HEK293T (cell line): ENCODE results near the gene IL1RL2.

Experiments
- CTCF ChIA-PET: fragments of 350-600 bp; formaldehyde crosslinking; extraction: SDS; loops from one replicate; lab custom pipeline; 2021; ENCODE audit warnings: antibody characterized with exemption, inconsistent platforms; lab: Yijun Ruan, JAX
- POLR2A ChIA-PET: fragments of 350-600 bp; formaldehyde crosslinking; extraction: SDS; loops from one replicate; lab custom pipeline; 2020; ENCODE audit warnings: antibody characterized with exemption, inconsistent platforms; lab: Yijun Ruan, JAX
- DNase-seq: peaks from one replicate; pipeline ENCODE4 v3.0.0; 2012; ENCODE audit warnings: mixed read lengths; ENCODE audit errors: extremely low spot score
- ARNT ChIP-seq: fragments of 450-650 bp; IDR thresholded peaks from 2 replicates; pipeline ENCODE4 v1.6.1; 2017; ENCODE audit warnings: mild to moderate bottlenecking
- BHLHE40 ChIP-seq: fragments of 450-650 bp; IDR thresholded peaks from 2 replicates; pipeline ENCODE4 v1.6.1; 2016; ENCODE audit warnings: mild to moderate bottlenecking, moderate library complexity, borderline replicate concordance
- CTBP1 ChIP-seq: fragments of 450-650 bp; IDR thresholded peaks from 2 replicates; pipeline ENCODE4 v1.6.1; 2016; ENCODE audit warnings: borderline replicate concordance
- ELF4 ChIP-seq: fragments of 450-650 bp; IDR thresholded peaks from 2 replicates; pipeline ENCODE4 v1.6.1; 2017; ENCODE audit warnings: antibody characterized with exemption
- FOXA1 ChIP-seq: fragments of 450-650 bp; IDR thresholded peaks from 2 replicates; pipeline ENCODE4 v1.6.1; 2016; ENCODE audit warnings: mild to moderate bottlenecking
- FOXK2 ChIP-seq: fragments of 450-650 bp; IDR thresholded peaks from 2 replicates; pipeline ENCODE4 v1.6.1; 2016; ENCODE audit warnings: mild to moderate bottlenecking
- FOXM1 ChIP-seq: fragments of 450-650 bp; IDR thresholded peaks from 2 replicates; pipeline ENCODE4 v1.6.1; 2017; ENCODE audit warnings: mild to moderate bottlenecking, borderline replicate concordance
- HDGF ChIP-seq: fragments of 450-650 bp; IDR thresholded peaks from 2 replicates; pipeline ENCODE4 v1.6.1; 2017; ENCODE audit warnings: antibody characterized with exemption, borderline replicate concordance
- L3MBTL2 ChIP-seq: fragments of 450-650 bp; conservative IDR thresholded peaks from 2 replicates; pipeline ENCODE4 v1.6.1; 2016; ENCODE audit warnings: mild to moderate bottlenecking
- LEF1 ChIP-seq: fragments of 450-650 bp; IDR thresholded peaks from 2 replicates; pipeline ENCODE4 v1.6.1; 2017; ENCODE audit warnings: mild to moderate bottlenecking, borderline replicate concordance
- NFRKB ChIP-seq: fragments of 450-650 bp; IDR thresholded peaks from 2 replicates; pipeline ENCODE4 v1.6.1; 2016; ENCODE audit warnings: mild to moderate bottlenecking, moderate library complexity
- PKNOX1 ChIP-seq: fragments of 450-650 bp; IDR thresholded peaks from 2 replicates; pipeline ENCODE4 v1.6.1; 2016
- SP1 ChIP-seq: fragments of 450-650 bp; IDR thresholded peaks from 2 replicates; pipeline ENCODE4 v1.6.1; 2017
- SUZ12 ChIP-seq: fragments of 450-650 bp; IDR thresholded peaks from 2 replicates; pipeline ENCODE4 v1.6.1; 2016; ENCODE audit warnings: mild to moderate bottlenecking
- TARDBP ChIP-seq: fragments of 450-650 bp; IDR thresholded peaks from 2 replicates; pipeline ENCODE4 v1.6.1; 2016
- ZNF384 ChIP-seq: fragments of 450-650 bp; IDR thresholded peaks from 2 replicates; pipeline ENCODE4 v1.6.1; 2016

The IL1RL2 gene

GRCh38 chr2:102282678-102283091, 95.9 kb downstream of the IL1RL2 start:
- POLR2A ChIA-PET = no interaction called here
- TF ChIP-seq TARDBP = no peak
- TF ChIP-seq FOXM1 = no peak
- no peak for TF ChIP-seq PKNOX1
- TF ChIP-seq CTBP1 = no peak
- no peak for TF ChIP-seq SP1
- TF ChIP-seq ZNF384 = no peak
- TF ChIP-seq SUZ12 = no peak
- no peak for TF ChIP-seq FOXA1
- no peak for TF ChIP-seq LEF1
- DNase-seq = no peak
- CTCF ChIA-PET = interaction anchor here (1.9 kb wide), 1 partner anchor 42 kb away, joined by 4 read pairs; no protein-coding TSS in a partner anchor

DNA sequence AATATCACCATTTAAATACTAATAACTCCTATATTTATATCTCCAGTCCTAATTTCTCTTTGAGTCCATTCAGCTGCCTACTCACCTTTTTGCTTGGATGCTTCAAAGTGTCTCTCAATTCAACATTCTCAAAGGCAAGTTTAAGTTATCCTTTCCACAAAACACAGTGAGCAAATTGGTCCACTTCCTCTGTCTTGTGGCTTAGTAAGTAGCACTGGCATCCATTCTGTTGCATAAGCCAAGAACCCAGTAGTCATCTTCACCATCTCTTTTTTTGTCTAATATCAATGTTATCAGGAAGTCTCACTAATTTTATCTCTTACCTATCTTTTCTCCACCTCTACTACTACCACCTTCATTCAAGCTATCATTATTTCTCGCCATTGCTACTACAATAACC, 97.2 kb downstream of the IL1RL2 start:
- POLR2A ChIA-PET = no interaction called here
- DNase-seq = no peak
- CTCF ChIA-PET = no interaction called here
- TF ChIP-seq FOXA1 (no peak), ELF4 (no peak), NFRKB (no peak), TARDBP (no peak), LEF1 (no peak), FOXK2 (no peak), SUZ12 (no peak), BHLHE40 (no peak), ZNF384 (no peak), CTBP1 (no peak), L3MBTL2 (no peak), ARNT (no peak), PKNOX1 (no peak), FOXM1 (no peak)

DNA sequence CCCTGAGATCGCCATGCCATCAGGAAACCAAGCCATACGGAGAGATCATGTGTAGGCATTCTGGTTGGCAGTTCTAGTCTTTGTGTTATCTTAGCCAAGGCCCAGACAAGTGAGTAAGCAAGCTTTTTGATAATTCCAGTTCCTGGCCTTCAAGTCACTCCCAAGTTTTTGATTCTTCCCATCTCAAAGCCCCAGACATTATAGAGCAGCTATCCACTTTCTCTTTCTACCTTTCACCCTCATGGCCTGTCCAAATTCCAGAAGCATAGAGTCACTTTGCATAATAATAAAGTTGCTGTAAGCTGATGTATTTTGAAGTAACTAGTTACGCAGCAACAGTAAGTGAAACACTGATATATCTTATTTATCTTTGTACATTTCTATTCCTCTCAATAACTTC, 97.8 kb downstream of the IL1RL2 start:
- ChIA-PET CTCF (no interaction called here), POLR2A (no interaction called here)
- DNase-seq = no peak
- TF ChIP-seq SUZ12 (no peak), PKNOX1 (no peak), NFRKB (no peak), BHLHE40 (no peak)

GRCh38 chr2:102285368-102285767, 98.5 kb downstream of the IL1RL2 start:
- no peak for DNase-seq
- ChIA-PET POLR2A (no interaction called here), CTCF (interaction anchor here (1.2 to 1.5 kb wide), 2 partner anchors 16 to 265 kb away, joined by 4 to 5 read pairs; no protein-coding TSS in a partner anchor)
- no peak for TF ChIP-seq ARNT
- no peak for TF ChIP-seq LEF1
- TF ChIP-seq NFRKB = no peak
- no peak for TF ChIP-seq FOXM1
- no peak for TF ChIP-seq ELF4
- no peak for TF ChIP-seq SP1
- no peak for TF ChIP-seq FOXA1
- no peak for TF ChIP-seq ZNF384

DNA sequence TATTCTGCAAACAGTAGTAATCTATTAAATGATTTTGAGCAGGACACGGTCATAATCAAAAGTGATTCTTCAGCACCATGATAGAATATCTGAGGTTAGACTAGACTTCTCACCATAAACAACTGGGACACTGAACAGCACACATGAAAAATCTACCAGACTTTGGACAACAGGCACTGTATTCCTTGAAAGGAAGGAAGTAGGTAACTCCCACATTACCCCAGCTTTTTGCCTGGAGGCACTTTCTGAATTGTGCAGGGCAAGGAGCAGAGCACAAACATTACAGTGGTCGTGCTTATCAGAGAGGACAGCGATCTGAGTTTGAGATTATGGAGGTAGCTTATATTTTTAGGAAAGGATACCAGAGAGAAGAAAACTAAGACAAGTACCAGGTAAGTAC, 99.2 kb downstream of the IL1RL2 start:
- ChIA-PET POLR2A (no interaction called here), CTCF (interaction anchor here (1.2 to 1.5 kb wide), 2 partner anchors 16 to 266 kb away, joined by 4 to 5 read pairs; no protein-coding TSS in a partner anchor)
- TF ChIP-seq SUZ12 (no peak), BHLHE40 (no peak), PKNOX1 (no peak), ARNT (no peak), TARDBP (no peak)
- no peak for DNase-seq

- ChIA-PET CTCF (no interaction called here), POLR2A (no interaction called here)
- no peak for DNase-seq
- TF ChIP-seq L3MBTL2 (no peak), TARDBP (no peak), BHLHE40 (no peak), FOXK2 (no peak), SP1 (no peak), SUZ12 (no peak), ELF4 (no peak), HDGF (no peak), LEF1 (no peak), ARNT (no peak)
These were observed 102.3 kb downstream of the IL1RL2 start for GRCh38 chr2:102289129-102289528.
